ENCODE data around the gene SCAPER. TPM values are rescaled to one million over a fixed set of nuclear protein-coding genes. Genes with fewer than 3 reads are reported as not detected.

Gene SCAPER
- total and polyA plus RNA-seq, 4 donors: 3.3 to 18.0 (median 9.9) TPM

- H3K4me3 ChIP-seq (ENCODE audit: low read depth in 1 of 3, low read length in 3 of 3): no peak overlapping the region
- TF ChIP-seq MAX (IDR thresholded peaks at IDR 0.05) (no peak), RXRA (IDR thresholded peaks at IDR 0.05) (no peak), FOXA2 (IDR thresholded peaks at IDR 0.05) (no peak), TAF1 (conservative IDR thresholded peaks at IDR 0.05) (no peak), EGR1 (IDR thresholded peaks at IDR 0.05; ENCODE audit: low read depth in 2 of 2) (no peak), HNF4A (conservative IDR thresholded peaks at IDR 0.05) (no peak), NR2F2 (IDR thresholded peaks at IDR 0.05) (no peak), JUND (IDR thresholded peaks at IDR 0.05) (no peak), ZBTB33 (IDR thresholded peaks at IDR 0.05) (no peak), GABPA (IDR thresholded peaks at IDR 0.05 in 1 of 2, conservative IDR thresholded peaks at IDR 0.05 in 1 of 2) (no peak), SP1 (IDR thresholded peaks at IDR 0.05) (no peak), HNF4G (IDR thresholded peaks at IDR 0.05) (no peak), FOXA1 (IDR thresholded peaks at IDR 0.05) (no peak), YY1 (IDR thresholded peaks at IDR 0.05) (no peak), CTCF (IDR thresholded peaks at IDR 0.05; ENCODE audit: low read depth, low read length, missing input control) (no peak)
- DNase-seq (ENCODE audit: low spot score): no peak
- WGBS: 97% methylated on average over 1 of the region's 1 CpG
- H3K9me3 ChIP-seq (ENCODE audit: control insufficient read depth in 4 of 4, low read length in 3 of 4): no peaks in the 10 kb centered on the region
- no peak overlapping the region for H3K9ac ChIP-seq (ENCODE audit: low read depth in 1 of 2, low read length in 2 of 2)
- H3K27me3 ChIP-seq (ENCODE audit: control insufficient read depth in 4 of 4, insufficient read depth in 4 of 4, low read length in 3 of 4): no peaks in the 10 kb centered on the region
- peaks cover 2 to 13% (median 5%) of the 10 kb centered on the region in 4 donors for H3K4me1 ChIP-seq (ENCODE audit: control insufficient read depth in 4 of 4, insufficient read depth in 4 of 4, low read length in 3 of 4)
- no peak overlapping the region for H3K27ac ChIP-seq (ENCODE audit: low read depth in 1 of 2, low read length in 2 of 2)
- H3K36me3 ChIP-seq (ENCODE audit: control insufficient read depth in 4 of 4, insufficient read depth in 3 of 4, low read depth in 1 of 4, low read length in 3 of 4): no peaks in the 10 kb centered on the region
Measured at GRCh38 chr15:76378691-76379090, 526.4 kb downstream of the SCAPER start.

- no peaks in the 10 kb centered on the region for H3K36me3 ChIP-seq (ENCODE audit: control insufficient read depth in 4 of 4, insufficient read depth in 3 of 4, low read depth in 1 of 4, low read length in 3 of 4)
- DNase-seq (ENCODE audit: low spot score): no peak
Measured at GRCh38 chr15:76377751-76378150, 527.4 kb downstream of the SCAPER start.

More at GRCh38 chr15:76377751-76378150, 527.4 kb downstream of the SCAPER start:
- Histone ChIP-seq H3K4me1 (ENCODE audit: control insufficient read depth in 4 of 4, insufficient read depth in 4 of 4, low read length in 3 of 4) (peaks cover 2 to 13% (median 5%) of the 10 kb centered on the region in 4 donors), H3K9me3 (ENCODE audit: control insufficient read depth in 4 of 4, low read length in 3 of 4) (no peaks in the 10 kb centered on the region), H3K27ac (ENCODE audit: low read depth in 1 of 2, low read length in 2 of 2) (no peak overlapping the region), H3K4me3 (ENCODE audit: low read depth in 1 of 3, low read length in 3 of 3) (no peak overlapping the region), H3K9ac (ENCODE audit: low read depth in 1 of 2, low read length in 2 of 2) (no peak overlapping the region), H3K27me3 (ENCODE audit: control insufficient read depth in 4 of 4, insufficient read depth in 4 of 4, low read length in 3 of 4) (no peaks in the 10 kb centered on the region)
- no peak for TF ChIP-seq ZBTB33 (IDR thresholded peaks at IDR 0.05)
- no peak for TF ChIP-seq GABPA (IDR thresholded peaks at IDR 0.05 in 1 of 2, conservative IDR thresholded peaks at IDR 0.05 in 1 of 2)
- no peak for TF ChIP-seq FOXA2 (IDR thresholded peaks at IDR 0.05)
